Activated T-helper 1 cell treated with anti-CD3 and anti-CD28 coated beads, Interleukin-12 subunit alpha, Interleukin-12 subunit beta, Interleukin-2, Interleukin-4 antibody, amounts not matched to agents 30 ng/mL and 10 ng/mL and 1 ng/mL, durations not matched to agents 14 hours and 24 hours and 36 hours (primary cell): ENCODE results near the gene COL23A1. TPM values are rescaled to one million over a fixed set of nuclear protein-coding genes. Genes with fewer than 3 reads are reported as not detected.
"Not testable (repeated sequence)": the region's sequence is repeated elsewhere in the genome, so short reads cannot be mapped to it uniquely, and the experiment has no call there.

Experiments used
- DNase-seq: peaks from one replicate; pipeline ENCODE4 v3.0.0; 2021; ENCODE audit warnings: low spot score
- H3K27ac Mint-ChIP-seq: one replicate; pipeline ENCODE4 v1.8.0; 2021; ENCODE audit warnings: mild to moderate bottlenecking, mixed read lengths
- H3K27me3 Mint-ChIP-seq: one replicate; pipeline ENCODE4 v1.8.0; 2022; ENCODE audit warnings: mild to moderate bottlenecking, moderate library complexity, mixed read lengths; ENCODE audit not compliant: insufficient read depth
- H3K36me3 Mint-ChIP-seq: one replicate; pipeline ENCODE4 v1.8.0; 2021; ENCODE audit warnings: low read depth, mixed read lengths
- H3K4me1 Mint-ChIP-seq: one replicate; pipeline ENCODE4 v1.8.0; 2021; ENCODE audit warnings: low read depth, mixed read lengths
- H3K4me3 Mint-ChIP-seq: one replicate; pipeline ENCODE4 v1.8.0; 2021; ENCODE audit warnings: mild to moderate bottlenecking, moderate library complexity, mixed read lengths
- H3K9me3 Mint-ChIP-seq: one replicate; pipeline ENCODE4 v1.8.0; 2021; ENCODE audit warnings: mixed read lengths
- intact Hi-C: fragments of 100-400 bp; cut with micrococcal nuclease; formaldehyde crosslinking; loops from one replicate; pipeline ENCODE4 v1.15.1; 2024
- total RNA-seq: library from RNA; stranded (reverse); gene quantifications from 2 replicates; pipeline ENCODE4 v1.2.3, GENCODE V29; 2022

COL23A1 gene
- total RNA-seq, 1 donor from 2014 or later: not detected

GRCh38 chr5:178198706-178199105, 391.5 kb downstream of the COL23A1 start:
- DNase-seq: no peak
- Mint-ChIP-seq H3K27ac (no peak overlapping the region), H3K4me1 (peaks cover 13% of the 10 kb centered on the region), H3K9me3 (no peaks in the 10 kb centered on the region), H3K27me3 (peaks cover 21% of the 10 kb centered on the region), H3K4me3 (no peak overlapping the region), H3K36me3 (no peaks in the 10 kb centered on the region)
- intact Hi-C loops: no loop called here

- peaks cover 17% of the 10 kb centered on the region for H3K4me1 Mint-ChIP-seq
- intact Hi-C loops, DNase-seq, H3K27ac Mint-ChIP-seq, H3K4me3 Mint-ChIP-seq, H3K9me3 Mint-ChIP-seq, H3K36me3 Mint-ChIP-seq: not testable (repeated sequence)
- H3K27me3 Mint-ChIP-seq: peaks cover 23% of the 10 kb centered on the region
Measured at GRCh38 chr5:178198151-178198550, 392.0 kb downstream of the COL23A1 start.

DNA sequence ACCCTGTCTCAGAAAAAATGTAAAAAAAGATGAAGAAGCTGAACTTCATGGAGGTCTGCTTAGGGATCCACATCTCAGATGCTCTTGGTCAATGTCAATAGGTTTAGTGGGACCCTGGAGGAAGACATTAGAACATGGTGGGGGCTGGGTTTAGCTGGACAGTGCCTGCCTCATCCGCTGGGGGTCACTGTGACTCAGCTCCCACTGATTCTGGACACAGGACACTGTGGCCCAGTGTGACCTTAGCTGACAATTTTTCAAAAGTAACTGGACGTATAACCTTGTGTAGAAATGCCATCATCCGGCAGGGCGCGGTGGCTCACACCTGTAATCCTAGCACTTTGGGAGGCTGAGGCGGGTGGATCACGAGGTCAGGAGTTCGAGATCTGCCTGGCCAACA, 393.2 kb downstream of the COL23A1 start:
- intact Hi-C loops: no loop called here
- H3K27ac Mint-ChIP-seq: no peak overlapping the region
- H3K4me1 Mint-ChIP-seq: peaks cover 20% of the 10 kb centered on the region
- H3K36me3 Mint-ChIP-seq: no peaks in the 10 kb centered on the region
- DNase-seq: no peak
- H3K9me3 Mint-ChIP-seq: no peaks in the 10 kb centered on the region
- peaks cover 31% of the 10 kb centered on the region for H3K27me3 Mint-ChIP-seq
- H3K4me3 Mint-ChIP-seq: no peak overlapping the region

DNA sequence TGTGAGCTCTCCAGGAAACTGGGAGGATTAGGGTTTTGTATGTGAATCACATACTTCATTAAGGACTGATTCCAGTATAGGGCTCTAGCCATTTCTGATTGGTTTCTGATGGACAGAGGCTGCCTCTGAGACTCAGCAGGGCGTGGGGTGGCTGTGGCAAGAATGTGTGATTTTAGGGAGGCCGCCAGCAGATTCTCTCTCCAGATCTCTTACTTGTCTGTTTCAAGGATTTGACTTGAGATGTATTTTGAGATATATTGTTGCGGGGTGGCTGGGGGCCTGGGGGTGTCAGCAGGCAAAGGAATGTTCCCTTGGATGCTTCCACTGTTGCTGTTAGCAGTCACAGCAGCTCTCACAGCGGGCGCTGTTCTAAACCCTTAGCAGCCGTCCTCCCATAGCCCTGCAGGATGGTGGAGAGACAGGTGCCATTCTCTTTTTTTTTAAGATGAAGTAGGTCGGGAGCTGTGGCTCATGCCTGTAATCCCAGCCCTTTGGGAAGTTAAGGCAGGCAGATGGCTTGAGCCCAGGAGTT, 393.8 kb downstream of the COL23A1 start:
- intact Hi-C loops: no loop called here
- Mint-ChIP-seq H3K4me3 (no peak overlapping the region), H3K27me3 (peaks cover 31% of the 10 kb centered on the region), H3K4me1 (peaks cover 20% of the 10 kb centered on the region), H3K9me3 (no peaks in the 10 kb centered on the region), H3K36me3 (no peaks in the 10 kb centered on the region), H3K27ac (no peak overlapping the region)
- no peak for DNase-seq

- intact Hi-C loops: no loop called here
- Mint-ChIP-seq H3K36me3 (no peaks in the 10 kb centered on the region), H3K27me3 (peaks cover 34% of the 10 kb centered on the region), H3K4me3 (no peak overlapping the region), H3K9me3 (no peaks in the 10 kb centered on the region), H3K27ac (no peak overlapping the region), H3K4me1 (peaks cover 20% of the 10 kb centered on the region)
- DNase-seq: no peak
Measured at GRCh38 chr5:178194026-178194425, 396.2 kb downstream of the COL23A1 start.

- H3K27me3 Mint-ChIP-seq: peaks cover 34% of the 10 kb centered on the region
- peaks cover 20% of the 10 kb centered on the region for H3K4me1 Mint-ChIP-seq
- H3K27ac Mint-ChIP-seq: no peak overlapping the region
- H3K9me3 Mint-ChIP-seq: no peaks in the 10 kb centered on the region
- no peak for DNase-seq
- intact Hi-C loops: no loop called here
- no peak overlapping the region for H3K4me3 Mint-ChIP-seq
- H3K36me3 Mint-ChIP-seq: no peaks in the 10 kb centered on the region
Measured at GRCh38 chr5:178193251-178193809, 396.9 kb downstream of the COL23A1 start.

GRCh38 chr5:178192787-178193186, 397.4 kb downstream of the COL23A1 start:
- H3K9me3 Mint-ChIP-seq: no peaks in the 10 kb centered on the region
- no peaks in the 10 kb centered on the region for H3K36me3 Mint-ChIP-seq
- peaks cover 20% of the 10 kb centered on the region for H3K4me1 Mint-ChIP-seq
- H3K27me3 Mint-ChIP-seq: peaks cover 34% of the 10 kb centered on the region
- no peak overlapping the region for H3K27ac Mint-ChIP-seq
- H3K4me3 Mint-ChIP-seq: no peak overlapping the region
- DNase-seq: no peak
- intact Hi-C loops: no loop called here

DNA sequence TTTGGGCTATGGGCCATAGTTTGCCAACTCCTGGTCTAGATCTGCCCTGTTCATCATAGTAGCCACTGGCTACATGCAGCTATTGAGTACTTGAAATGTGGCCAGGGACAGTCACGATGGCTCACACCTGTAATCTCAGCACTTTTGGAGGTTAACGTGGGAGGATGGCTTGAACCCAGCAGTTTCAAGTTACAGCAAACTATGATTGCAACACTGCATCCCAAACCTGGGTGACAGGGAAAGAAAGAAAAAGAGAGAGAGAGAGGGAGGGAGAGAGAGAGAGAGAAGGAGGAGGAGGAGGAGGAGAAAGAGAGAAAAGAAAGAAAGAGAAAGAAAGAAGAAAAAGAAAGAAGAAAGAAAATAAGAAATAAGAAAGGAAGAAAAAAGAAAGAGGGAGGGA, 397.9 kb downstream of the COL23A1 start:
- Mint-ChIP-seq H3K4me3 (no peak overlapping the region), H3K4me1 (peaks cover 20% of the 10 kb centered on the region), H3K36me3 (no peaks in the 10 kb centered on the region), H3K27me3 (peaks cover 34% of the 10 kb centered on the region), H3K27ac (no peak overlapping the region), H3K9me3 (no peaks in the 10 kb centered on the region)
- DNase-seq: no peak
- intact Hi-C loops: no loop called here

- no peak for DNase-seq
- H3K4me1 Mint-ChIP-seq: peaks cover 20% of the 10 kb centered on the region
- no peak overlapping the region for H3K4me3 Mint-ChIP-seq
- no peak overlapping the region for H3K27ac Mint-ChIP-seq
- no peaks in the 10 kb centered on the region for H3K36me3 Mint-ChIP-seq
- peaks cover 32% of the 10 kb centered on the region for H3K27me3 Mint-ChIP-seq
- intact Hi-C loops: no loop called here
- no peaks in the 10 kb centered on the region for H3K9me3 Mint-ChIP-seq
Measured at GRCh38 chr5:178191661-178192060, 398.5 kb downstream of the COL23A1 start.

DNA sequence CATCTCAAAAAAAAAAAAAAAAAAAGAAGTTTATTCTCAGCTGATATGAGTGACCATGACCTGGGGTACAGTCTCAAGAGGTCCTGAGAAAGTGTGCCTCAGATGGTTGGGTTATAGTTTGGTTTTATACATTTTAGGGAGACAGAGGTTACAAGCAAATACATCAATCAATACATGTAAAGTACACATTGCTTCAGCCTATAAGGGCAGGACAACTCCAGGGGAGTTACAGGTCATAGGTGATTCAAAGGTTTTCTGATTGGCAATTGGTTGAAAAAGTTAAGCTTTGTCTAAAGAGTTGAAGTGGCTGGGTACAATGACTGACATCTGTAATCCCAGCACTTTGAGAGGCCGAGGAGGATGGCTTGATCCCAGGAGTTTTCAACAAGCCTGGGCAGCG, 400.8 kb downstream of the COL23A1 start:
- Mint-ChIP-seq H3K4me3 (no peak overlapping the region), H3K9me3 (no peaks in the 10 kb centered on the region), H3K4me1 (peaks cover 15% of the 10 kb centered on the region), H3K36me3 (no peaks in the 10 kb centered on the region), H3K27ac (no peak overlapping the region), H3K27me3 (peaks cover 25% of the 10 kb centered on the region)
- DNase-seq: no peak
- intact Hi-C loops: no loop called here

Other genes with a start within 250 kb of the COL23A1 start
- 27.5 and 28.6 TPM in 2 replicates for gene CLK4, start 36.7 kb upstream of the COL23A1 start, total RNA-seq
- 9.6 and 10.6 TPM in 2 replicates for gene ZNF354A, start 140.3 kb upstream of the COL23A1 start, total RNA-seq